ENCODE data around the gene HDHD3.

DNA sequence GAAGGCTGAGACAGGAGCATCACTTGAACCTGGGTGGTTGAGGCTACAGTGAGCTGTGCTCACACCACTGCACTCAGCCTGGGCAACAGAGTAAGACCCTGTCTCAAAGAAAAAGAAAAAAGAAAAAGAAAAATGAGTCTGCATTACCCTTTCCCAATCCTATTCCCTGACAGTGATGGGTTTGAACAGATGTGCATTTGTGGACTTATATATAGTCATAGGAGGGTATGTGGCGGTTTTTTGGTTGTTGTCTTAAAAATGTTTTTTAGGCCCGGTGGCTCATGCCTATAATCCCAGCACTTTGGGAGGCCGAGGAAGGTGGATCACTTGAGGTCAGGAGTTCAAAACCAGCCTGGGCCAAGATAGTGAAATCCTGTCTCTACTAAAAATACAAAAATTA, 13.4 kb downstream of the HDHD3 start:
- TF ChIP-seq, protein P1, sequence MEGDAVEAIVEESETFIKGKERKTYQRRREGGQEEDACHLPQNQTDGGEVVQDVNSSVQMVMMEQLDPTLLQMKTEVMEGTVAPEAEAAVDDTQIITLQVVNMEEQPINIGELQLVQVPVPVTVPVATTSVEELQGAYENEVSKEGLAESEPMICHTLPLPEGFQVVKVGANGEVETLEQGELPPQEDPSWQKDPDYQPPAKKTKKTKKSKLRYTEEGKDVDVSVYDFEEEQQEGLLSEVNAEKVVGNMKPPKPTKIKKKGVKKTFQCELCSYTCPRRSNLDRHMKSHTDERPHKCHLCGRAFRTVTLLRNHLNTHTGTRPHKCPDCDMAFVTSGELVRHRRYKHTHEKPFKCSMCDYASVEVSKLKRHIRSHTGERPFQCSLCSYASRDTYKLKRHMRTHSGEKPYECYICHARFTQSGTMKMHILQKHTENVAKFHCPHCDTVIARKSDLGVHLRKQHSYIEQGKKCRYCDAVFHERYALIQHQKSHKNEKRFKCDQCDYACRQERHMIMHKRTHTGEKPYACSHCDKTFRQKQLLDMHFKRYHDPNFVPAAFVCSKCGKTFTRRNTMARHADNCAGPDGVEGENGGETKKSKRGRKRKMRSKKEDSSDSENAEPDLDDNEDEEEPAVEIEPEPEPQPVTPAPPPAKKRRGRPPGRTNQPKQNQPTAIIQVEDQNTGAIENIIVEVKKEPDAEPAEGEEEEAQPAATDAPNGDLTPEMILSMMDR (IDR thresholded peaks at IDR 0.05) = no peak
- TF ChIP-seq POLR2A (IDR thresholded peaks at IDR 0.05) = no peak

Measured in adrenal gland (tissue), 5 donors.